ENCODE measurements around the gene LHFPL6. TPM values are rescaled to one million over a fixed set of nuclear protein-coding genes. Genes with fewer than 3 reads are reported as not detected.

LHFPL6 gene
- total and polyA plus RNA-seq, 2 experiments from 2014 or later, result 12.1 to 14.1 TPM

DNA sequence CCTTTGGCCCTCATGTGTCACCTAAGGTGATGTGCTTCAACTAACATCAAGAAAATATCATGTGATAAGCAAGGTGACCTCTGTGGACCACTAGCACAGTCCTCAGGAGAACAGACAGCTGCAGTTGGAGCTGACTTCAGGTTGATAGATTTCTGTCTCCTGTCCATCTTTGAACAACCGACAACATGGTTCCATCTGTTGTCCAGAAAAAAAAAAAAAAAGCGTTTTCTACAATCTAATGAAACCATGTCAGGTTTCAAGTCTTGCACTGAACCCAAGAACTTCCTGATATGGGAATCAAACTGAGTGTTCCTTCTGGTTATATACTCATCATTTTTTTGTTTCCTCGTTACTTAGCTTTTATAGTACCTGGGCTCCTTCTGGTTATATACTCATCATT, 75.7 kb downstream of the LHFPL6 start:
- no peaks in the 10 kb centered on the region for H3K9me3 ChIP-seq (ENCODE audit: low read depth)
- H4K20me1 ChIP-seq (ENCODE audit: insufficient read depth, poor library complexity, severe bottlenecking), result no peaks in the 10 kb centered on the region
- 88% methylated on average over 3 of the region's 3 CpGs for WGBS (ENCODE audit: low lambda C conversion rate, missing lambda C conversion rate)
- no peak overlapping the region for H3K4me2 ChIP-seq
- no peak for DNase-seq (ENCODE audit: low spot score)
- H3K4me3 ChIP-seq, result no peak overlapping the region
- no peaks in the 10 kb centered on the region for H3K27me3 ChIP-seq
- H3K27ac ChIP-seq, result no peak overlapping the region
- TF ChIP-seq EZH2phosphoT487 (IDR thresholded peaks at IDR 0.05; ENCODE audit: low read depth, severe bottlenecking, unreplicated experiment) (no peak), EZH2 (IDR thresholded peaks at IDR 0.05; ENCODE audit: borderline replicate concordance) (no peak)
- TF ChIP-seq, protein P1, sequence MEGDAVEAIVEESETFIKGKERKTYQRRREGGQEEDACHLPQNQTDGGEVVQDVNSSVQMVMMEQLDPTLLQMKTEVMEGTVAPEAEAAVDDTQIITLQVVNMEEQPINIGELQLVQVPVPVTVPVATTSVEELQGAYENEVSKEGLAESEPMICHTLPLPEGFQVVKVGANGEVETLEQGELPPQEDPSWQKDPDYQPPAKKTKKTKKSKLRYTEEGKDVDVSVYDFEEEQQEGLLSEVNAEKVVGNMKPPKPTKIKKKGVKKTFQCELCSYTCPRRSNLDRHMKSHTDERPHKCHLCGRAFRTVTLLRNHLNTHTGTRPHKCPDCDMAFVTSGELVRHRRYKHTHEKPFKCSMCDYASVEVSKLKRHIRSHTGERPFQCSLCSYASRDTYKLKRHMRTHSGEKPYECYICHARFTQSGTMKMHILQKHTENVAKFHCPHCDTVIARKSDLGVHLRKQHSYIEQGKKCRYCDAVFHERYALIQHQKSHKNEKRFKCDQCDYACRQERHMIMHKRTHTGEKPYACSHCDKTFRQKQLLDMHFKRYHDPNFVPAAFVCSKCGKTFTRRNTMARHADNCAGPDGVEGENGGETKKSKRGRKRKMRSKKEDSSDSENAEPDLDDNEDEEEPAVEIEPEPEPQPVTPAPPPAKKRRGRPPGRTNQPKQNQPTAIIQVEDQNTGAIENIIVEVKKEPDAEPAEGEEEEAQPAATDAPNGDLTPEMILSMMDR (IDR thresholded peaks at IDR 0.05; ENCODE audit: poor library complexity), result no peak
- no peaks in the 10 kb centered on the region for H3K9me2 ChIP-seq (replicated peaks; ENCODE audit: insufficient read depth)
- H3K36me3 ChIP-seq (replicated peaks; ENCODE audit: insufficient read depth, low read depth), result no peaks in the 10 kb centered on the region
- H3K4me1 ChIP-seq (ENCODE audit: insufficient read depth), result no peaks in the 10 kb centered on the region
- no peak overlapping the region for H2AFZ ChIP-seq
- no peaks in the 10 kb centered on the region for H3K79me2 ChIP-seq

DNA sequence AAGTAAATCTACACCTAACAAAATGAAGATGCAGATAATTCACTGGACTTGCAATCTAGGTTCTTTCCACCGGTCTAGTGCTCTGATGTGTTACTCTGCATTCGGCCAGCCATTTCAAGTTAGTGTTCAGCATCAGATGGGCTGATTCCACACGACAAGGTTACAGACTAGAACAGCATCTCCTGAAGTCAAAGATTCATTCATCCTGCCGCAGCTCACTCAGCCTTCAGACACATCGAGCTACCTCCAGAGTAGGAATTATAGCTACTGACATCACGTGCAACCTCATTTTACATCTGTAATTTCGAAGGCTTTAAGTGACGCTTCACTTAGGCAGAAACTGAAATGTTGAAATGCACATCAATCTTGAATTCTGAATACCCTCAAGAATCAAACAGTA, 76.5 kb downstream of the LHFPL6 start:
- no peak overlapping the region for H3K27ac ChIP-seq
- H3K27me3 ChIP-seq, result no peaks in the 10 kb centered on the region
- no peaks in the 10 kb centered on the region for H3K4me1 ChIP-seq (ENCODE audit: insufficient read depth)
- no peaks in the 10 kb centered on the region for H3K9me2 ChIP-seq (replicated peaks; ENCODE audit: insufficient read depth)
- H3K4me3 ChIP-seq, result no peak overlapping the region
- no peak overlapping the region for H2AFZ ChIP-seq
- no peaks in the 10 kb centered on the region for H4K20me1 ChIP-seq (ENCODE audit: insufficient read depth, poor library complexity, severe bottlenecking)
- H3K79me2 ChIP-seq, result no peaks in the 10 kb centered on the region
- no peak for TF ChIP-seq EZH2 (IDR thresholded peaks at IDR 0.05; ENCODE audit: borderline replicate concordance)
- TF ChIP-seq, protein P1 (IDR thresholded peaks at IDR 0.05; ENCODE audit: poor library complexity), result no peak
- H3K9me3 ChIP-seq (ENCODE audit: low read depth), result no peaks in the 10 kb centered on the region
- DNase-seq (ENCODE audit: low spot score), result no peak
- 92% methylated on average over 8 of the region's 8 CpGs for WGBS (ENCODE audit: low lambda C conversion rate, missing lambda C conversion rate)
- no peaks in the 10 kb centered on the region for H3K36me3 ChIP-seq (replicated peaks; ENCODE audit: insufficient read depth, low read depth)
- H3K4me2 ChIP-seq, result no peak overlapping the region

DNA sequence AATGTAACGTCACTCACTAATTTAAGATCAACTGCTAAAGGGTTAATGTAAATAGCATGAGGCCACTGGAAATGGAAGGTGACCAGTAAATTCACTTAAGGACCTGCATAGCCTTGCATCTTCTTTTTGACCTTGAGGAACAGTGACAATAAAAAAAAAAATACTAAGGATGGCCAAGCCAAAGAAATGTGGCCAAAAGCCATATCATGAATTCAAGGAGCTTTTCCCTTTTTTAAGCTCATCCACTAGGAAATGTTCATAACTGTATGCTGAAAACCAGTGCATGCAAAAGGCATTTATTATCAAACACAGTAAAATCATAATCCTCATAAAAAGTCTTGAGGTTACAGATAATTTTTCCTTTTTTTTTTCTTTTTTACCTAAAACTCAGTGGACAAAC, 77.5 kb downstream of the LHFPL6 start:
- TF ChIP-seq, protein P1 (IDR thresholded peaks at IDR 0.05; ENCODE audit: poor library complexity), result no peak
- TF ChIP-seq EZH2phosphoT487 (IDR thresholded peaks at IDR 0.05; ENCODE audit: low read depth, severe bottlenecking, unreplicated experiment) (no peak), EZH2 (IDR thresholded peaks at IDR 0.05; ENCODE audit: borderline replicate concordance) (no peak)
- H3K27me3 ChIP-seq, result no peaks in the 10 kb centered on the region
- no peaks in the 10 kb centered on the region for H3K4me1 ChIP-seq (ENCODE audit: insufficient read depth)
- no peaks in the 10 kb centered on the region for H3K9me2 ChIP-seq (replicated peaks; ENCODE audit: insufficient read depth)
- DNase-seq (ENCODE audit: low spot score), result no peak
- H2AFZ ChIP-seq, result no peak overlapping the region
- no peak overlapping the region for H3K4me3 ChIP-seq
- no peaks in the 10 kb centered on the region for H4K20me1 ChIP-seq (ENCODE audit: insufficient read depth, poor library complexity, severe bottlenecking)
- H3K36me3 ChIP-seq (replicated peaks; ENCODE audit: insufficient read depth, low read depth), result no peaks in the 10 kb centered on the region
- no peak overlapping the region for H3K4me2 ChIP-seq
- H3K79me2 ChIP-seq, result no peaks in the 10 kb centered on the region
- 97% methylated on average over 1 of the region's 1 CpG for WGBS (ENCODE audit: low lambda C conversion rate, missing lambda C conversion rate)
- no peak overlapping the region for H3K27ac ChIP-seq
- no peaks in the 10 kb centered on the region for H3K9me3 ChIP-seq (ENCODE audit: low read depth)

DNA sequence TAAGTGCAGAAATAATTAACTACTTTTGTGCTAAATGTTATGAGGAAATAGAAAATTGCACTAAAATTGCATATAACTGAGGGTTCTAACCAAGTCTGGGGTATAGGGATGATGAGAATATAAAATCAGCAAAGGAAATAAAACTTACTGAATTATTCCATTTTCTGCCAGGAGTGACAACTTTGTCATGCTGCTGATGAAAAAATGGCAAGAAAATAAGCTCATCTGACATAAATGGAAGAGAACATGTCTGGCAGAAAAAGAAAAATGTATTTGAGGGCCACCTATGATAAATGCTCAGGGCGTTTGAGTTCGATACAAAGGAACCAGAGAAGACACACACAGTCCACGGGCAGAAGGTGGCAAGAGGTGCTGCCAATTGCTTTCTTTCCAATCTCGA, 78.2 kb downstream of the LHFPL6 start:
- no peaks in the 10 kb centered on the region for H3K79me2 ChIP-seq
- no peak overlapping the region for H2AFZ ChIP-seq
- H3K9me2 ChIP-seq (replicated peaks; ENCODE audit: insufficient read depth), result no peaks in the 10 kb centered on the region
- DNase-seq (ENCODE audit: low spot score), result no peak
- no peaks in the 10 kb centered on the region for H3K27me3 ChIP-seq
- TF ChIP-seq EZH2phosphoT487 (IDR thresholded peaks at IDR 0.05; ENCODE audit: low read depth, severe bottlenecking, unreplicated experiment), result no peak
- TF ChIP-seq, protein P1 (IDR thresholded peaks at IDR 0.05; ENCODE audit: poor library complexity), result no peak
- no peak for TF ChIP-seq EZH2 (IDR thresholded peaks at IDR 0.05; ENCODE audit: borderline replicate concordance)
- H3K9me3 ChIP-seq (ENCODE audit: low read depth), result no peaks in the 10 kb centered on the region
- H3K27ac ChIP-seq, result no peak overlapping the region
- H3K4me1 ChIP-seq (ENCODE audit: insufficient read depth), result no peaks in the 10 kb centered on the region
- 87% methylated on average over 4 of the region's 4 CpGs for WGBS (ENCODE audit: low lambda C conversion rate, missing lambda C conversion rate)
- H3K4me3 ChIP-seq, result no peak overlapping the region
- H4K20me1 ChIP-seq (ENCODE audit: insufficient read depth, poor library complexity, severe bottlenecking), result no peaks in the 10 kb centered on the region
- no peaks in the 10 kb centered on the region for H3K36me3 ChIP-seq (replicated peaks; ENCODE audit: insufficient read depth, low read depth)
- no peak overlapping the region for H3K4me2 ChIP-seq

Measured in hepatocyte (in vitro differentiated cells).